Fibroblast of lung (primary cell): ENCODE measurements around the gene SORBS1. TPM values are rescaled to one million over a fixed set of nuclear protein-coding genes. Genes with fewer than 3 reads are reported as not detected.

ENCODE experiments used
- DNase-seq, 2 donors: peaks; one replicate each; pipeline versions ENCODE4 v3.0.0 to v3.0.0-alpha.2; 2010; ENCODE audit warnings: low read depth in 2 of 2
- H2AFZ ChIP-seq: 2 replicates; pipeline ENCODE4 v1.5.1; 2012; ENCODE audit warnings: low read length, control low read depth, inconsistent platforms
- H3K27ac ChIP-seq: 2 replicates; pipeline ENCODE4 v1.5.1; 2011; ENCODE audit warnings: low read length, control low read depth; ENCODE audit not compliant: insufficient read depth
- H3K27me3 ChIP-seq: 2 replicates; pipeline ENCODE4 v1.5.1; 2011; ENCODE audit warnings: mild to moderate bottlenecking, low read length; ENCODE audit not compliant: control insufficient read depth, insufficient read depth
- H3K36me3 ChIP-seq: 2 replicates; pipeline ENCODE4 v1.5.1; 2011; ENCODE audit warnings: low read length; ENCODE audit not compliant: control insufficient read depth, insufficient read depth
- H3K4me1 ChIP-seq: 2 replicates; pipeline ENCODE4 v1.5.1; 2011; ENCODE audit warnings: low read length; ENCODE audit not compliant: control insufficient read depth, insufficient read depth; ENCODE audit errors: extremely low read depth
- H3K4me2 ChIP-seq: 2 replicates; pipeline ENCODE4 v1.5.1; 2011; ENCODE audit warnings: low read length, control low read depth; ENCODE audit not compliant: insufficient read depth; ENCODE audit errors: extremely low read depth
- H3K4me3 ChIP-seq, 4 experiments: fragments of 200-600 bp in 1 of 4; sonication (generic) in 1 of 4; replicated peaks in 1 of 4; 2 replicates each; pipeline ENCODE4 v1.5.1; 2011 to 2016; ENCODE audit warnings: low read length in 4 of 4, low read depth in 3 of 4, mild to moderate bottlenecking in 3 of 4, control low read depth in 2 of 4, inconsistent platforms in 1 of 4, mixed read lengths in 1 of 4; ENCODE audit not compliant: insufficient read depth in 1 of 4; ENCODE audit errors: control extremely low read depth in 1 of 4
- H3K79me2 ChIP-seq: 2 replicates; pipeline ENCODE4 v1.5.1; 2012; ENCODE audit warnings: mild to moderate bottlenecking, low read length, inconsistent platforms; ENCODE audit not compliant: control insufficient read depth, insufficient read depth
- H3K9ac ChIP-seq: 2 replicates; pipeline ENCODE4 v1.5.1; 2011; ENCODE audit warnings: mild to moderate bottlenecking, low read length, control low read depth; ENCODE audit not compliant: insufficient read depth
- H3K9me3 ChIP-seq: 2 replicates; pipeline ENCODE4 v1.5.1; 2012; ENCODE audit warnings: low read depth, low read length; ENCODE audit not compliant: control insufficient read depth, insufficient read depth
- H4K20me1 ChIP-seq: 2 replicates; pipeline ENCODE4 v1.5.1; 2011; ENCODE audit warnings: low read length; ENCODE audit not compliant: control insufficient read depth, insufficient read depth; ENCODE audit errors: extremely low read depth
- CTCF ChIP-seq, 2 donors: IDR thresholded peaks in 1 of 2; conservative IDR thresholded peaks in 1 of 2; 1 replicate in 1 of 2; 2 replicates in 1 of 2; pipeline ENCODE4 v1.5.1; 2011 to 2012; ENCODE audit warnings: low read length in 2 of 2, control low read depth in 1 of 2, inconsistent platforms in 1 of 2, low read depth in 1 of 2, mild to moderate bottlenecking in 1 of 2
- EZH2 ChIP-seq: IDR thresholded peaks from 2 replicates; pipeline ENCODE4 v1.5.1; 2012; ENCODE audit warnings: low read length, control low read depth, mild to moderate bottlenecking; ENCODE audit errors: missing control alignments
- polyA plus RNA-seq, 2 donors: library from polyadenylated mRNA; depleted of rRNA in 1 of 2; stranded (reverse) in 1 of 2; unstranded in 1 of 2; fragments of >200 nt; gene quantifications; 2 replicates each; pipeline ENCODE4 v1.2.1, GENCODE V29; 2011 to 2012; ENCODE audit warnings: missing spikeins in 1 of 2
- total RNA-seq: library from RNA; depleted of rRNA; stranded (reverse); fragments of >200 nt; gene quantifications from 2 replicates; pipeline ENCODE4 v1.2.1, GENCODE V29; 2014

The SORBS1 gene
- total and polyA plus RNA-seq, 2 donors (not counting 1 experiment from before 2014, with no cell fraction given) = 0.33 to 0.50 TPM

DNA sequence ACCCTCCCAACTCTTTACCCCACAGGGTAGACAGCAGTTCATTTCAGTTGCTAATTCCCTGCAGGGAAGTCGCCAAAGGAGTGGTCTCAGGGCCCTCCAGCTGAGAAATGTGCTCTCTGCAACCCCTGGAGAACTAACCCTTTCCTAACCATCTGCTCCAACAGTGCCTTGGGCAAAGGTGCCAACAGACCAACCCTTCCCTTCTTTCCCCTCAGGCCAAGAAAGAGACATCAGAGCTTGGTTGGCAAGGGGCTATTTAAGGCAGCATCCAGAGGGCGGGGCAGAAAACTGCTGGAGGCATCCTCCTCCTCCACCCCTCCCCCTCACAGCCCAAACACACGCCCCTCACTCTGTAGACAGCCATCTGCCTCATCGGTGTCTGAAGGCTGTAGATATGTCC, 1.7 kb downstream of the SORBS1 start:
- H3K9ac ChIP-seq = no peak overlapping the region
- H3K4me2 ChIP-seq = no peak overlapping the region
- no peak overlapping the region for H3K27ac ChIP-seq
- H3K27me3 ChIP-seq = peaks cover 4% of the 10 kb centered on the region
- H3K79me2 ChIP-seq = no peaks in the 10 kb centered on the region
- TF ChIP-seq CTCF (conservative IDR thresholded peaks at IDR 0.05 in 1 of 2, IDR thresholded peaks at IDR 0.05 in 1 of 2; ENCODE audit: low read depth in 1 of 2, low read length in 2 of 2) = no peak
- TF ChIP-seq EZH2 = no peak
- no peak for DNase-seq
- H3K4me1 ChIP-seq = peaks cover 2% of the 10 kb centered on the region
- H2AFZ ChIP-seq = no peak overlapping the region
- H3K36me3 ChIP-seq = no peaks in the 10 kb centered on the region
- no peaks in the 10 kb centered on the region for H4K20me1 ChIP-seq
- no peaks in the 10 kb centered on the region for H3K9me3 ChIP-seq
- no peak overlapping the region for H3K4me3 ChIP-seq

- Histone ChIP-seq H3K4me2 (no peak overlapping the region), H3K27ac (no peak overlapping the region), H4K20me1 (no peaks in the 10 kb centered on the region), H3K4me1 (peaks cover 2% of the 10 kb centered on the region), H2AFZ (no peak overlapping the region), H3K4me3 (no peak overlapping the region), H3K9me3 (no peaks in the 10 kb centered on the region), H3K36me3 (no peaks in the 10 kb centered on the region), H3K79me2 (no peaks in the 10 kb centered on the region), H3K27me3 (peaks cover 4% of the 10 kb centered on the region), H3K9ac (no peak overlapping the region)
- no peak for DNase-seq
- TF ChIP-seq EZH2 (no peak), CTCF (conservative IDR thresholded peaks at IDR 0.05 in 1 of 2, IDR thresholded peaks at IDR 0.05 in 1 of 2; ENCODE audit: low read depth in 1 of 2, low read length in 2 of 2) (no peak)
Measured at GRCh38 chr10:95558593-95559320, 2.4 kb downstream of the SORBS1 start.

GRCh38 chr10:95556994-95557767, 4.0 kb downstream of the SORBS1 start:
- Histone ChIP-seq H3K27ac (no peak overlapping the region), H3K27me3 (peaks cover 4% of the 10 kb centered on the region), H2AFZ (no peak overlapping the region), H3K79me2 (no peaks in the 10 kb centered on the region), H3K4me2 (no peak overlapping the region), H3K9me3 (no peaks in the 10 kb centered on the region), H3K36me3 (no peaks in the 10 kb centered on the region), H3K9ac (no peak overlapping the region), H3K4me1 (peaks cover 2% of the 10 kb centered on the region), H3K4me3 (no peak overlapping the region), H4K20me1 (no peaks in the 10 kb centered on the region)
- no peak for DNase-seq
- TF ChIP-seq CTCF (conservative IDR thresholded peaks at IDR 0.05 in 1 of 2, IDR thresholded peaks at IDR 0.05 in 1 of 2; ENCODE audit: low read depth in 1 of 2, low read length in 2 of 2) = no peak
- no peak for TF ChIP-seq EZH2
